ENCODE measurements around the gene ZNF407. TPM values are rescaled to one million over a fixed set of nuclear protein-coding genes. Genes with fewer than 3 reads are reported as not detected.
A peak's percentile ranks its signal among the peaks of the same experiment; 100 is the strongest.

ZNF407 gene
- total and polyA plus RNA-seq, 8 donors: 2.1 to 49.0 (median 14.6) TPM

DNA sequence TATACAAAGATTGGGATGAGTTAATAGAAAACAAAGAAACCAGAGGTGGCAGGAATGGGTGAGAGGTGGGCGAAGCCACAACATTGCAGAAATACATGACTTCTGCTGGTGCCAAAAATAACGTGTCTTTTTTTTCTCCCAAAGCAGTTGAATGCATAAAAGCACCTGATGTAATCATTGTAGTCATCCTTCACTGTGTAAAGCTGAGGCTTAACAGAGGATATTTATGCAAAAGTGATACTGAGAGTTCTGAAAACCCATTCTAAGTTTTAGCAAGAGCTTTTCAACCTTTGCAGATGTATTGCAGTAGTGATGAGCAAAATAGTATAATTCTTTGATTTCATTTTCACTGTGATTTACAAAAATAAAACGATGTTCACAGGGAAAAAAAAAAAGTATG, 438.3 kb downstream of the ZNF407 start:
- no peaks in the 10 kb centered on the region for H3K27me3 ChIP-seq
- no peaks in the 10 kb centered on the region for H3K9me3 ChIP-seq
- peaks cover 0 to 29% (median 12%) of the 10 kb centered on the region in 4 donors for H3K4me1 ChIP-seq
- H3K27ac ChIP-seq: no peak overlapping the region
- TF ChIP-seq POLR2A (IDR thresholded peaks at IDR 0.05) (no peak), POLR2AphosphoS5 (IDR thresholded peaks at IDR 0.05) (no peak), EP300 (IDR thresholded peaks at IDR 0.05) (no peak)
- TF ChIP-seq, protein P1, sequence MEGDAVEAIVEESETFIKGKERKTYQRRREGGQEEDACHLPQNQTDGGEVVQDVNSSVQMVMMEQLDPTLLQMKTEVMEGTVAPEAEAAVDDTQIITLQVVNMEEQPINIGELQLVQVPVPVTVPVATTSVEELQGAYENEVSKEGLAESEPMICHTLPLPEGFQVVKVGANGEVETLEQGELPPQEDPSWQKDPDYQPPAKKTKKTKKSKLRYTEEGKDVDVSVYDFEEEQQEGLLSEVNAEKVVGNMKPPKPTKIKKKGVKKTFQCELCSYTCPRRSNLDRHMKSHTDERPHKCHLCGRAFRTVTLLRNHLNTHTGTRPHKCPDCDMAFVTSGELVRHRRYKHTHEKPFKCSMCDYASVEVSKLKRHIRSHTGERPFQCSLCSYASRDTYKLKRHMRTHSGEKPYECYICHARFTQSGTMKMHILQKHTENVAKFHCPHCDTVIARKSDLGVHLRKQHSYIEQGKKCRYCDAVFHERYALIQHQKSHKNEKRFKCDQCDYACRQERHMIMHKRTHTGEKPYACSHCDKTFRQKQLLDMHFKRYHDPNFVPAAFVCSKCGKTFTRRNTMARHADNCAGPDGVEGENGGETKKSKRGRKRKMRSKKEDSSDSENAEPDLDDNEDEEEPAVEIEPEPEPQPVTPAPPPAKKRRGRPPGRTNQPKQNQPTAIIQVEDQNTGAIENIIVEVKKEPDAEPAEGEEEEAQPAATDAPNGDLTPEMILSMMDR (IDR thresholded peaks at IDR 0.05): no peak
- H3K4me3 ChIP-seq: no peak overlapping the region
- no peaks in the 10 kb centered on the region for H3K36me3 ChIP-seq
- no peak for DNase-seq
- 66 to 77% (median 69%) methylated on average over 3 of the region's 3 CpGs for WGBS, 5 donors
- intact Hi-C loops (cut with DNase I; ENCODE audit: low total_unique reads): no loop called here

GRCh38 chr18:75036917-75037688, 439.4 kb downstream of the ZNF407 start:
- Histone ChIP-seq H3K9me3 (no peaks in the 10 kb centered on the region), H3K4me3 (no peak overlapping the region), H3K4me1 (peaks cover 0 to 29% (median 12%) of the 10 kb centered on the region in 4 donors), H3K27ac (peak overlapping the region in 3 of 5 donors; percentile 10 to 48 (median 11)), H3K27me3 (no peaks in the 10 kb centered on the region), H3K36me3 (no peaks in the 10 kb centered on the region)
- peak in 1 of 3 donors; percentile 23 for TF ChIP-seq POLR2AphosphoS5 (IDR thresholded peaks at IDR 0.05)
- TF ChIP-seq EP300 (IDR thresholded peaks at IDR 0.05): no peak
- intact Hi-C loops (cut with DNase I; ENCODE audit: low total_unique reads): no loop called here
- peak in 1 of 2 donors; percentile 53 for DNase-seq
- 46 to 64% (median 54%) methylated on average over 18 of the region's 18 CpGs for WGBS, 5 donors

DNA sequence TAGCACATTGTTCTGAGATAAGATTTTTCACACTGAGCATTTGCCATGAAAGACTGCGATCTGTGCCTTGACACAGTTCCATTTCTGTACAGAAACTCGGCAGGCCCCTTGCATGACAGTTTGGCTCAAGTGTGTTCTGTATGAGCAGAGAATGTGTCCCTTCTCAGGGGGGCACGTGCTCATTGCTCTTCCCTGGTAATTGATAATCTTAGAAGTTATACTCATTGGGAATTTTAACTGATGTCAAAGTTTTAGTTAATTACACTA, 440.0 kb downstream of the ZNF407 start:
- TF ChIP-seq POLR2A (IDR thresholded peaks at IDR 0.05) (no peak), POLR2AphosphoS5 (IDR thresholded peaks at IDR 0.05) (no peak), EP300 (IDR thresholded peaks at IDR 0.05) (no peak)
- TF ChIP-seq, protein P1 (IDR thresholded peaks at IDR 0.05): no peak
- Histone ChIP-seq H3K9me3 (no peaks in the 10 kb centered on the region), H3K27ac (peak overlapping the region in 3 of 5 donors; percentile 10 to 48 (median 11)), H3K36me3 (no peaks in the 10 kb centered on the region), H3K4me3 (no peak overlapping the region), H3K27me3 (no peaks in the 10 kb centered on the region), H3K4me1 (peaks cover 0 to 29% (median 12%) of the 10 kb centered on the region in 4 donors)
- 33 to 58% (median 42%) methylated on average over 3 of the region's 3 CpGs for WGBS, 5 donors
- intact Hi-C loops (cut with DNase I; ENCODE audit: low total_unique reads): no loop called here
- DNase-seq: peak in 1 of 2 donors; percentile 35

GRCh38 chr18:75041586-75041985, 443.9 kb downstream of the ZNF407 start:
- H3K4me1 ChIP-seq: peaks cover 5 to 31% (median 20%) of the 10 kb centered on the region in 4 donors
- DNase-seq: no peak
- TF ChIP-seq POLR2A (IDR thresholded peaks at IDR 0.05) (no peak), POLR2AphosphoS5 (IDR thresholded peaks at IDR 0.05) (no peak), EP300 (IDR thresholded peaks at IDR 0.05) (no peak)
- TF ChIP-seq, protein P1 (IDR thresholded peaks at IDR 0.05): peak in 2 of 7 experiments; percentile 19 to 37
- 69 to 79% (median 73%) methylated on average over 8 of the region's 8 CpGs for WGBS, 5 donors
- no peaks in the 10 kb centered on the region for H3K36me3 ChIP-seq
- intact Hi-C loops (cut with DNase I; ENCODE audit: low total_unique reads): no loop called here
- no peak overlapping the region for H3K27ac ChIP-seq
- H3K27me3 ChIP-seq: no peaks in the 10 kb centered on the region
- no peak overlapping the region for H3K4me3 ChIP-seq
- H3K9me3 ChIP-seq: no peaks in the 10 kb centered on the region

DNA sequence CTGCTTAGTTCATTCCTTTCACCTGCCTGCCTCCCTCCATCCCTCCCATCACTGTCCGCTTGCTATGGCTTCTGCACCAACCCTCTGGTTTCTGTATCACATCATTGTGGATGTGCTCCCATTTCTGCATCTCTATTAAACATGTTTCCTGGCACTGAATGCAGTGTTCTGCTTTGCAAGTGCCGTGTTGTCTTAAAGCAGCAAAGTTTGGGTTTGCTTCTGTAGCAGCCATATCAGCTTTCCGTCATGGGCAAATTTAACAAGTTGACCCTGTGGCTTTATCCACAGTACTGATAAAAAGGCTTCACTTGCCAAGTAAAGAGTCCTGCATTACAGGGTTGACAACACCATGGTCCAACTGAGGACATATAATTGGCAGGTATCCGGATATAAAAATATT, 445.8 kb downstream of the ZNF407 start:
- Histone ChIP-seq H3K27ac (no peak overlapping the region), H3K36me3 (no peaks in the 10 kb centered on the region), H3K4me1 (peaks cover 5 to 34% (median 19%) of the 10 kb centered on the region in 4 donors), H3K9me3 (no peaks in the 10 kb centered on the region), H3K4me3 (no peak overlapping the region), H3K27me3 (no peaks in the 10 kb centered on the region)
- 29 to 72% (median 44%) methylated on average over 4 of the region's 4 CpGs for WGBS, 5 donors
- intact Hi-C loops (cut with DNase I; ENCODE audit: low total_unique reads): no loop called here
- DNase-seq: no peak
- peak in 1 of 3 donors; percentile 17 for TF ChIP-seq POLR2AphosphoS5 (IDR thresholded peaks at IDR 0.05)
- TF ChIP-seq EP300 (IDR thresholded peaks at IDR 0.05): no peak
- TF ChIP-seq POLR2A (IDR thresholded peaks at IDR 0.05): no peak

All from stomach (tissue), 9 donors.